GM19324 (cell line): ENCODE measurements around the gene GAS7.

Experiments used
- ATAC-seq: cut with Tn5 transposase; IDR thresholded peaks from one replicate; pipeline ENCODE4 v1.9.1; 2021; ENCODE audit warnings: mild to moderate bottlenecking, moderate library complexity; ENCODE audit not compliant: unreplicated experiment, low FRiP score

Gene GAS7

DNA sequence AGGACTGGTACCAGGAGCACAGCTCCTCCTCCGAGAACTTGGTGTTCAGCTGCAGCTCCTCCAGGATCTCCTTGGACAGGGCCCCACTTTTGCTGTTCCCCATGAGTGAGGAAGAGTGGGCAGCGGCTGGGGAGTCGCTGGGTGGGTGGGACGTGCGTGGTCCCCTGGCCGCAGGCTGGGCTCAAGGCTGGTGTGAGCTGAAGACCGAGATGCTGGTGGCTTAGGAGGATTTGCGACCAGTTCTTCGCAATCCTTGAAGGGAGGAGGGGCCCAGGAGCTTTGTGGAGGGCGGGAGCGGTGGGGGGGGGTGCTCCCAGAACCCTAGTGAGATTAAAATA is 293.4 kb downstream of the GAS7 start, which contains the start of gene RCVRN:
Gene RCVRN (minus strand): TSS at position 194 of the 338 bp plus-strand sequence. CDS start 91 bp downstream, at position 103.
- no peak for ATAC-seq

DNA sequence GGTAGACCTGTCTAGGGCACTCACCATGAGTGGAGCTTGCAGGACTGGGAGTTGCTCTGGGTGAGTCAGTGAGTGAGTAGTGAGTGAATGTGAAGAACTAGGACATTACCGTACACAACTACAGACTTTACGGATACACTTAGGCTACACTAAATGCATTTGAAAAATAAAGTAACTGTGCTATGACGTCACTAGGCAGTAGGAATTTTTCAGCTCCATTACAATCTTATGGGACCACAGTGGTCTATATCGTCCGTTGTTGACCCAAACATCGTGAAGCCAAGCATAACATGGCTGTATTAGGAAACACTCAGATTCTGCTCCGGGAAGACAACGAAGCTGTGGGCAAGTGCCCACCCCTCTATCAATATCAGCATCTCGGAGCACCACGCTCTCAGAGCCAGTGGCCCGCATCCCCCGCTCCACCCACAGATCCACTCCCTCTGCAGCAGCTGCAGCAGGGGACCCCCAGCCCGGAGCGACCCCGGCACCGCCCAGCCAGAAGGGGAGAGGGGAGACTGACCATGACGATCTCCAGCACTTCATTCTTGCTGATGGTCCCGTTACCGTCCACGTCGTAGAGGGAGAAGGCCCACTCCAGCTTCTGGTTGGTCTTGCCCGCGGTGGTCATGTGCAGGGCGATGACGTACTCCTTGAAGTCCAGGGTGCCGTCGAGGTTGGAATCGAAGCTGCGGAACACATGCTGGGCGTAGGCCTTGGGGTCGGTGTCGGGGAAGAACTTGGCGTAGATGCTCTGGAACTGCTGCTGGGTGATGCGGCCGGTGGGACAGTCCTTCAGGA is 293.9 kb downstream of the GAS7 start:
- ATAC-seq, result no peak

DNA sequence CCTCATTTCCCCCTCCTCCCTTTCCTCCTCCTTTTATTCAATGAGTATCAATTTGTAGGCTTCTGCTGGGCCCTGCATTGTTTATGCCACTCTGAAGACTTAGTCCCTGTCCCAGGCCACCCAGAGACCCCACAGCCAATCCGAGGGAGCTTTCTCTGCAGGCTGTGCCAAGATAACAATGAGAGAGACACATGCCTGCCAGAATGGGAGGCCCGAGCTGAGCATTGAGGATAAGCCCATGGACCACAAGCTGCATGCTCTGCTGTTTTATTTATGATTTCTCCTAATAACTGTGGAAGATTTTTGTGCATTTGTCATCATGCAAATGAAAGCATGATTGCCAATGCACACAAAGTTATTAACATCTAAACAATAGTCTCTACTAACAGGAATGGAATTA is 296.3 kb downstream of the GAS7 start:
- no peak for ATAC-seq

DNA sequence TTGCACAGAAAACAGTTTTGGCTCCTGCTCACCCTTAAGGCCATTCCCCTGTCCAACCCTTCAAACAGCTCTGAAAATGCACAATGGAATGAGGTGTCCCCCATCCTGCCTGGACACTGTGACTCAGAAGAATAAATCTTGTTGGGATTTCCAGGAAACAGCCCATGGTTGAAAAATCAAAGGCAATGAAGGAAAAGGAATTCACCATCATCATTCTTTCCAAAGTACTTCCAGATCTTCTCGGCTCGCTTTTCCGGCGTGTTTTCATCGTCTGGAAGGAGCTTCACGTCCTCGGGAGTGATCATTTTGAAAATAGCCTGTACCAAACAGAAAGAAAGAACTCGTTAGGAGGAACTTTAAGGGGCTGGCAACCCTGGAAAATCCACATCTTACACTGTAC is 297.6 kb downstream of the GAS7 start:
- no peak for ATAC-seq

DNA sequence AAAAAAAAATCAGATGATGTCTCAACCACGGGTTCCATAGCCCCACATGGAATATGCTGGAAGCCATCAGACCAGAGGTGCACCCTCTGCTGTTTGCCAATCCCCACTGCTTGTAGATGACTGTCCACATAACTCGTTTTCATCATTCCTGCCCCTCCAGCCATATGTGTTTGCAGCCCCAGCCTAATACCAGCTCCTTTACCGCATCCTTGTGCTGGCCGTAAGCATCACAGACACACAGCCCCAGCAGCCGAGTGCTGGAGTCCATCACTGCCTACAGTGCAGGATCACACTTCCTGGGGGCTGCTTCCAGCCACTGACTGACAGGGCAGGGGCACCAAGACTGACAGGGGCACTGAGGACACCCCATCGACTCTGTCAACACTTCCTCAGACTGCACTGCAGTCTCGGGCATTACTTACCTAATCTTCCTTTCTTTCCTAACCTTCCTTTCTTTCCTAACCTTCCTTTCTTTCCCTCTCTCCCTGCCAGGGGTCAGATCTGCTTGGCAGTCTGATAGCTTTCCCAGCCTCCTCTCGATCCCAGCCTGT is 298.3 kb downstream of the GAS7 start:
- ATAC-seq, result no peak

DNA sequence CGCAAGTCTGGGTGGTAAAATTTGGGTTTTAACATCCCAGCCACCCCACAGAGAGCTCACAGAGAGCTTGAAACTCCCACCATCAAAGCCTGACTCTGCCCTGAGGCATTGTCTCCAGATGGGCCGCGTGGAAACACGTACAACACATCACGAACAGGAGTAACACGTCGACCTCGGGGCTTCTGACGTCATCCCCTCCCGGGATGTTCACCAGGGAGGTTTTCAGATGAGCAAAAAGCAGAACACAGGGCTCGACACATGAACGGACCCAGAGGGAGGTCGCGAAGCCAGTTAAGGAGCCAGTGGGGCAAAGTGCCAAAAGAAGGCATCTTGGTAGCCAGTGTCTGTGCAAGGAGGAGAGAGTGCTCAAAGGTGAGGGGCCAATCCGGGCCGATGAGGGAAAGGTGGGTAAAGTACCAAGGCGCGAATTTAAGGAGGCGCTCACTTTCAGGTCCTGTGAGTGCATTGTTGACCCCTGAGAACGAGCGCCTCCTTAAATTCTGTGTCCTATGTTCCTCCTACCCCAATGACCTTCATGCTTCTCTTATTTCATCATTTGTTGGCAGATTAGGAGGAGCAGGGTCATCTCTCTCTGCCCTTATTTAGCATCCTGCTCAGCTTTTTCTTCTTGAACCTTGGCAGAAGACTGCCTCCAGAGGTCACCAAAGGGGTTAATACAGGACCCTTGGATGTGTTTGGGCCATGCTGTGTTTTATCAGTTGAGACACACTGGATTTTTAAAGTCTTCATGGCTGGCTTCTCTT is 298.9 kb downstream of the GAS7 start:
- no peak for ATAC-seq

DNA sequence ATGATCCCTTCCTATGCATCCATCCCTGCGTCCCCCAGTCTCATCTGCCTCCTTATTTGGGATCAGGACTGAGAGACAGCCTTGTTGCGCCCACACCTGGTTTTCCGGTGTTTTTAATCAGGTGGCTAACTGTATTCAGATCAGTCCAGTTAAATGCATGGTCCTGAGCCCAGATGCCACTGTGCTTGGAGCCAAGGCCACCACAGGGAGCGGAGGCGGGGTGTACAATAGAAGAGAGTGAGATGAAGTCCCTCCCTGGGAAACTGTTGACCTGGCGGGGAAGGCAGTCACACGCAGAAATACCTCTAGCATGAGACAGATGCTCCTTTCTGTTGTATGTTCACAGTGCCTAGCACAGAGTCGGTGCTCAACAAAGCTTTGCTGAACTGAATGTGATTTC is 299.6 kb downstream of the GAS7 start:
- ATAC-seq, result no peak

DNA sequence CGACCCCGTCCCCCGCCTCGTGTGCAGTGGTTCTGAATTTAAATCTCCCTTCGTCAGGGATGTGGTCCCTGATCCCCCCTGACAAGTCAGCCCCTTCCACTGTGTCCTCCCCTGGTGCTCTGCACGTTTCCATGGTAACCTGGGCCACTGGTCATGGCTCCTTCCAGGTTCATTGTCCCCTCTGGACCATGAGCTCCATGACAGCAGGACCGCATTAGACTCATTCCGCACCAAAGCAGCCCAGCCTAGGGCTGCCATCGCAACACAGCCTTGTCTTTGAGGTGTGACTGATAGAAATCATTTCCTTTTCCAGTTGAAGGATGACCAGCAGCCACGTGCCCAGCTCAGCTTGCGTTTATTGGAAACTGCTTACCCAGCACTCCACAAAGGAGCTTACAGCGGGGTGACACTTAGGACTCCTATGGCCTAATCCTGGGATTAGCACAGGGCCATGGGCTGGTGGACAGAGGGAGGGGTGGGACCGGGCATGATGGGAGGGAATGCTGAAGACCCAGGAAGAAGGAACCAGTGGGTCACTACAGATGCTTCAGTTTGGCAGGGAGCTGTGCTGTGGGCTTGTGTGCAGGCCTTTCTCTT is 300.9 kb downstream of the GAS7 start:
- no peak for ATAC-seq

DNA sequence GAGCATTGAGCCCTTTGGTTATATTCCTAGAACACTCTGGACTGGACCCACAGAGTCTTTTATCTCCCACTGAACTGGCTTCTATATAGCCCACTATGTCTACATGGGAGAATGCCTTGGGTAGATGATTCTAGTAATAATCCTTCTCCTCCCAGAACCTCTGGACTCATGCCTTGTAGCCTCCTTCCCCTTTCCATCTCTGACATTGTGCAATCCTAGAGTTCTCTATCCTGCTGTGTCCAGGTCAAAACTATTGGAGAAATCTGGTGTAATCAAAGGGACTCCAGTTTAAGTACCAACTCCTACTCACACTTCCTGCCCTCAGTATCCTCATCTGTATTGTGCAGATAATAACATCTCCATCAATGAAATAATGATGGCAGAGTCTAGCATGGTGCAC is 302.5 kb downstream of the GAS7 start:
- ATAC-seq, result no peak

DNA sequence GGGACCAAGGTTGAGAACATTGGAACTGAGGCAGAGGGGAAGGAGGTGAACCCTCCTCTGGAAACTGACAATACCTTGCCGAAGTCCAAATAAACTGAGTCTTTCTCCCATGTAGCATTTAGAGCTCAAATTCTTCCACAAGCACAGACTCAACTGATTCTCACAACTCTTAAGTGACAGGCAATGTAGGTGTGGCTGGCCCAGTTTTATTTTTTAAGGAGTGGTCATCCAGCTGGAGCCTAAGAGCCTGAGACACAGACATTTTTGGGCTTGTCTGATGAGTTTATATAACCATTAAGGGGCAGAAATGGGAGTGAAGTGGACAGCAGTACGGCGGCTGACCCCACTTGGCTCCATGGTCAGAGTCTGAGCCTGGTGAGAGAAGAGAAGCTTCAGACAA is 304.2 kb downstream of the GAS7 start:
- ATAC-seq, result no peak

DNA sequence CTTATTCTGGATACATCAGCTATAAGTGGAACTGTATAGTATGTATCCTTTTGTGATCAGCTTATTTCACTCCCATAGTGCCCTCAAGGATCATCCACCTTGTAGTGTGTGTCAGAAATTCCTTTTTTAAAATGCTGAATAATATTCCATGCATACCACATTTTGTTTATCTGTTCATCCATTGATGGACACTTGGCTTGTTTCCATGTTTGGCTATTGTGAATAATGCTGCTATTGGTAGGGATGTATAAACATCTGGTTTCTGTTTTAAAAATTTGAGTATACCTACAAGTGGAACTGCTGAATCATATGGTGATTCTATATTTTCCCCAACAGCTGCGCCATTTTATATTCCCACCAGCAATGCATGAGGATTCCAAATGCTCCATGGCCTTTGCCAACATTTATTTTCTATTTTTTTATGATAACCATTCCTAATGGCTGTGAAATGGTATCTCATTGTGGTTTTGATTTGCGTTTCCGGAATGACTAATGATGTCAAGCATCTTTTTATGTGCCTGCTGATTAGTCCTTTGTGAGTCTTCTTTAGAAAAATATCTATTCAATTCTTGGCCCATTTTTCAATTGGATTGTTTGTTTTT is 304.9 kb downstream of the GAS7 start:
- ATAC-seq, result no peak

DNA sequence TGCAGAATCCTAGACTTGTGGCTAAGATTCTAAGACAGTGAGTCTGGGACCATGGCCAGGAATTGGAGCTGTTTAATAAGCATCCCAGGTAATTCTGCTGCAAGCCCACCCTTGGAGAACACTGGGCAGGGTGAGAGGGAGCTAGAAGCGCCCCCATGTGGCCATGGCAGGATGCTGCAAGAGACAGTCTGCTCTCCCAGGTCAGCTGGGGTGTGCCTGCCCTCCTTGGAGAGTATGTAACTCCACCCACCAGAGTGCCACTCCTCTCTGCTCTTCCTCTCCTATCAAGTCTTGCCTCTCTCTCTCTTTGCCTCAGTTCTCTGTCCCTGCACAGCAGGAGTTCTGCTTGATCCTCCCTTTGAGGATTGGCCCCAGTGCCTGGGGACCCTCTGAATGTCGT is 308.3 kb downstream of the GAS7 start:
- no peak for ATAC-seq

DNA sequence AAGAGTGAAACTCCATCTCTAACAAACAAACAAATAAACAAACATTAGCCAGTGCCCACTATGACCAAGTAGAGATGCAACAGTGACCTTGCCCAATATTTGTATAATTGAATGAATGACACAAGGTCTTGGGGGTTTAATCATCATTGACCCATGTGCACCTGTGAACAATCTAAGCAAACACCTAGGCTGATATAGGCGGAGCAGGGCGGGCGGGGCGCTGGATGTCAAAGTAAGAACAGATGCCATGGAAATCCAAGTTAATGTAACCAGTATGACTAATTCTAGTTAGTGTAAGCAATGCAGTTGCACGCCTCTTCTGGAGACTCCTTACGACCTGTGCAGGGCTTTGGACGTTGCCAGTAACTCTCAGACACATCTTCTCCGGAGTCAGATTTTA is 310.9 kb downstream of the GAS7 start:
- ATAC-seq, result no peak

DNA sequence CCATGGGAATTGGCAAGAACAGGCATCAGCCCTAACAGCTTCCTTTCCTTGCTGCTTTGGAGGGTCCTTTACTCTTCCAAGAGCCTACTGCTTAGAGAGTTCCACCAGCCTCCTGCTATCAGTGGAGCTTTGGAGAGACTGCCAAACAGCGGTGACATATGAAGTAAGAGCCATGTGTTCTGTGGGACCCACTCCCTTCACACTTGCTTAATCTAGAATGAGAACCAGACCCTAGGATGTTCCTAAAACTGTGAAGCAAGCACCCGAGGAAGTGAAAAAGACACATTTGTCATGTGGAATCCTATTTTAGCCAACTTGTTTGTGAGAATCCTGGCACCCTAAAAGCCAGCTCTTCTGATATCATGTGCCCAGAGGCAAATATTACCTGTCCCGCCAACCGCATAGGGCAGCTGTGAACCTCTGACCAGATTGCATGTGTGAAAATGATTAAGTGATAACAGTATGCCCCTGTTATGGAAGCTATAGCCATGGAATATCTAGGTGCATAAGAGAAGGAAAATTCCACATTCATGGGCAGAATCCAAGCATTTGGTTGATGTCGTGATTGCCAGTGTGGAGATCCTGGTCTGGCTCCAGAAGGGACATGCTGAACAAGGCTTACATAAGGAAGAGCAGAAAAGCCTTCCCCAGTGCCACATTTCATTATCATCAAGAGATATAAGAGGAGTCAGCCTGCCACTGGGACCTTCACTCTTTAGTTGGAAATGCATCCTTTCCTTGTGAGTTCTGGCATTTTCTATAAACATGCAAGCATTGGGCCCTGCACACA is 312.1 kb downstream of the GAS7 start:
- ATAC-seq, result no peak

DNA sequence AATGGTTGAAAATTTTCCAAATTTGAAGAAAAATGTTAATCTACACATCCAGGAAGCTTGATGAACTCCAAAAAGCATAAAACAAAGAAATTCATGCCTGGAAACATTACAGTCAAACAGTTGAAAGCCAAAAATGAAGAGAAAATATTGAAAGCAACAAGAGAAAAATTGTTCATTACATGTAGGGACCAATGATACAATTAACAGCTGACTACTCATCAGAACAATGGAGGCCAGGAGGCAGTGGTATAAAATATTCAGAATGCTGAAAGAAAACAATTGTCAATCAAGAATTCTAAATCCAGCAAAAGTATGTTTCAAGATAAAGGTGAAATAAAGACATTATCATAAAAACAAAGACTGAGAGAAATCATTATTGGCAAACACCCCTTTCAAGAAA is 315.0 kb downstream of the GAS7 start:
- no peak for ATAC-seq

DNA sequence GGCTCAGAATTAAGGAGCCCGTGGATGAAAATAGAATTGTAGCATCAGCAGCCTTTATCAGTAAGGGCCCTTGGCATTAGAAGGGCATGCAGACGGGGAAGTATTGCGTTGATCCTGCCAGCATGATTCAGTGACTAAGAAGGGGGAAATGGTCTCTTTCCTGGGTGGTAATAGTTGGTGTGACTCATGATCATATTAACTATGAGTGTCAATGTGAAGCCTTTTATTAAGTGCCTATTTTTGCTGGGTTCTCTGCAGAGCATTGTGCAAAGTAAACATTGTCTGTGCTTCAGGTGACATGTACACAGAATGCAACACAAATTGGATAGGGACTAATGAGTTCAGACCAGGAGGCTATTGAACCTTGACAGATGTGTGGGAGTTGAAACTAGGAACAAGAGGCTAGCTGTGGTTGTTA is 317.8 kb downstream of the GAS7 start:
- no peak for ATAC-seq

DNA sequence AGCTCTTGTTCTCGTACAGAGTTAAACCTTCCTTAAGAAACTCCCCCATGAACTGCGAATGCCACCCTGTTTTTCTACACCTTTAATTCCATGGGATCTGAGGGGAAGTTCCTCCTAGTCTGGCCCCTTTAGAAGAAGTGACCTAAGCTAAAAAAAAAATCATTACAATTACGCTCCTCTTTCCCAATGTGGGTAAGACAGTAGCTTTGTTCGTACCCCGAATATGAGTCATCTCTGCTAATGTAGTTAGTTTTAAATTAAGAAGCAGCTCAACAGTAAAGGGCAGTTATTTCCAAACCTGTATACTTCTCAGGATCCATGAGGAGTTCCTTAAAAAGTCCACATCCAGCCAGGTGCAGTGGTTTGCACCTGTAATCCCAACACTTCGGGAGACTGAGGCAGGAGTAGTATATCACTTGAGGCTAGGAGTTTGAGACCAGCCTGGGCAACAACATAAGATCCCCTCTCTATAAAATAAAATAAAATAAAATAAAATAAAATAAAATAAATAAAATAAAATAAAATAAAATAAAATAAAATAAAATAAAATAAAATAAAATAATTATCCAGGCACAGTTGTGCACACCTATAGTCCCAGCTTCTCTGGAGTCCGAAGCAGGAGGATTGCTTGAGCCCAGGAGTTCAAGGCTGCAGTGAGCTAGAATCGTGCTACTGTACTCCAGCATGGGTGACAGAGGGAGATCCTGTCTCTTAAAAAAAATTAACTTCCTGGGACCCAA is 319.4 kb downstream of the GAS7 start:
- no peak for ATAC-seq

DNA sequence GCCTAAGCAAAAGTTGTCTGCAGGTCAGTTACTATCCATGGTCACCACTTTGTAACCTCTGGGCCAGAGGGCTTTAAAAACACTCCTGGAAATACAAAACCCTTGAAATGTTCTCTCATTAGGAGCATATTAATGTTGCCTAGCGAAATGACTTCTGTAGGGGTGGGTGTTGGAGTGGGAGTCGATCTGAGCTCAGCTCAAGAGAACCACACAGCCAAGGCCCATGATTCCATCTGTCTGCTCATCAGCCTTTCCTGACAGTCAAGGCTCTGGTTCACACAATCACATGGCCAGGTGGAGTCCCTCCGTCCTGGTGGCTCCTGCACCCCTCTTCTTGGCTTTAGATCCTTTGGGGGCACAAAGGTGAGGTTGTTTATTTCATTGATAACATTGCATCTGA is 320.1 kb downstream of the GAS7 start:
- ATAC-seq, result no peak

DNA sequence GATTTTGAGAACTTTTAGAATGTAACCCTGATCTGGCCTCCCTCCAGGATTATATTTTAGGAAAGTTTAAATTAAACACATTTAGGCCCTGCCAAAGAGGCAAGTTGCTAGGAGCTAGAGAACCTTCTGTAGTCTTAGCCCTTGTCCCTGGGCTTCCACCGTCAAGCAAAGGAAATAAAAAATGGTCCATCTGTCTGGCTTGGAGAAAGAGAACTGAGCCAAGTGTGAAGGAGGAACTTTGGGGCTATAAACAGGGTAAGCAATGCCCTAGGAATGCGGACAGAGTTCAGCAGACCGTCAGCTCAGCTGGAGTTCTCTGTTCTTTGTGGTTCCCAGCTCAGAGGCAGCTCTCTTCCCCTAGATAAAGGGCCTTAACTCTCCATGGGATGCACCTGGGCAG is 323.0 kb downstream of the GAS7 start:
- ATAC-seq, result no peak

DNA sequence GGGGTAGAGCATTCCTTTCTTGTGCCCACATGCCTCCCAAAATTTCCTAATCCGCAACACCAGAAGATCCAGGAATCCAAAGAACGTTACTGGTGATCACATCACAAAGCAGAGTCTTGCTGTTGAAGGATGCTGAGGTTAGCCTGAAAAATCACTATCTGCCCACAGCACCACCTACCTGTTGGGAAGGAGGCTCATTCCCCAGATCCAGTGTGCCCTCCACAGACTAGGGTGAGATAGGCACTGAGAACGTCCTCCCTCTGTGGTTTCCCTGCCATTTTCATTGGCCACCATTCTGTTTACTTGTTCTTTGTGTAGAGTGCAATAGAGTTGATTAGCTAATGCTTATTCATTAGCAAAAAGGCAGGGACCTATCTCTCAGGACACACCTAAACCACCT is 323.7 kb downstream of the GAS7 start:
- ATAC-seq, result no peak
